AG09309 (cell line): Measurements from ENCODE around the gene TNFRSF12A.

Experiments used
- DNase-seq: peaks from one replicate; pipeline ENCODE4 v3.0.0-alpha.2; 2010; ENCODE audit warnings: low read depth
- H3K4me3 ChIP-seq: 2 replicates; pipeline ENCODE4 v1.5.1; 2011; ENCODE audit warnings: mild to moderate bottlenecking, low read depth, low read length, moderate library complexity; ENCODE audit not compliant: control insufficient read depth
- TF ChIP-seq, protein P1 (sequence below): IDR thresholded peaks from 2 replicates; pipeline ENCODE4 v1.5.1; 2011; ENCODE audit warnings: mild to moderate bottlenecking, low read depth, low read length, inconsistent platforms; ENCODE audit not compliant: insufficient read depth, control insufficient read depth; ENCODE audit errors: missing control alignments

Gene TNFRSF12A

DNA sequence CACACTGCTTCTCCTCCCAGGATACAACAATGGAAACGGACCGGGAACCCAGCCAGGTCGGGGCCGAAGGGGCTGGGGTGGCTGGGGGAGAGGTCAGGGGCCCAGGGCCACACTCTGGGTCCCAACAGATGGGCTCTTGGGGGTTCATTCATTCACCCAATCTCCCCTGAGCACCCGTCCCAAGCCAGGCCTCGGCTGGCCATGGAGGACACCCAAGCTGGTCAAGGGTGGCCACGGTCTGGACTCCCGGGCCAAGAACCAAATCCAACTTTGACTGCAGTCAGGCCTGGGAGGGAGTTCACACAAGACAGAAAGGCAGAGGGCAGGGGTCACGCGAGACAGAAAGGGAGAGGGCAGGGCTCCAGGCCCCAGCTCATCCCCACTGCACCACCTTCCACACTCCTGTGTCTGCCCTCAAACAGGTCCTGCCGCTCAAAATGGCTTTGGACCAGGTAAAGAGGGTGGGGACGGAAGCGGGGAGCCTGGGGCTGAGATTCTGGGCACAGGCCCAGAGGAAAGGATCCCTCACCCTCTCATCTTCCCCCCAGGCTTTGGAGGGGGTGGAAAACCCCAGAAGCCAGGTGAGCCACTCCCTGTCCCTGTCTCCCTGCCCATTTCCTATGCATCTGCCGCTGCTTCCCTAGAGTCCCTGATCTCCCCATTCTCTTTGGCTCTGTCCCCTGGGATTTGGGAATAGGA, 27.6 kb upstream of the TNFRSF12A start:
- no peak overlapping the region for H3K4me3 ChIP-seq
- TF ChIP-seq, protein P1, sequence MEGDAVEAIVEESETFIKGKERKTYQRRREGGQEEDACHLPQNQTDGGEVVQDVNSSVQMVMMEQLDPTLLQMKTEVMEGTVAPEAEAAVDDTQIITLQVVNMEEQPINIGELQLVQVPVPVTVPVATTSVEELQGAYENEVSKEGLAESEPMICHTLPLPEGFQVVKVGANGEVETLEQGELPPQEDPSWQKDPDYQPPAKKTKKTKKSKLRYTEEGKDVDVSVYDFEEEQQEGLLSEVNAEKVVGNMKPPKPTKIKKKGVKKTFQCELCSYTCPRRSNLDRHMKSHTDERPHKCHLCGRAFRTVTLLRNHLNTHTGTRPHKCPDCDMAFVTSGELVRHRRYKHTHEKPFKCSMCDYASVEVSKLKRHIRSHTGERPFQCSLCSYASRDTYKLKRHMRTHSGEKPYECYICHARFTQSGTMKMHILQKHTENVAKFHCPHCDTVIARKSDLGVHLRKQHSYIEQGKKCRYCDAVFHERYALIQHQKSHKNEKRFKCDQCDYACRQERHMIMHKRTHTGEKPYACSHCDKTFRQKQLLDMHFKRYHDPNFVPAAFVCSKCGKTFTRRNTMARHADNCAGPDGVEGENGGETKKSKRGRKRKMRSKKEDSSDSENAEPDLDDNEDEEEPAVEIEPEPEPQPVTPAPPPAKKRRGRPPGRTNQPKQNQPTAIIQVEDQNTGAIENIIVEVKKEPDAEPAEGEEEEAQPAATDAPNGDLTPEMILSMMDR: no peak

DNA sequence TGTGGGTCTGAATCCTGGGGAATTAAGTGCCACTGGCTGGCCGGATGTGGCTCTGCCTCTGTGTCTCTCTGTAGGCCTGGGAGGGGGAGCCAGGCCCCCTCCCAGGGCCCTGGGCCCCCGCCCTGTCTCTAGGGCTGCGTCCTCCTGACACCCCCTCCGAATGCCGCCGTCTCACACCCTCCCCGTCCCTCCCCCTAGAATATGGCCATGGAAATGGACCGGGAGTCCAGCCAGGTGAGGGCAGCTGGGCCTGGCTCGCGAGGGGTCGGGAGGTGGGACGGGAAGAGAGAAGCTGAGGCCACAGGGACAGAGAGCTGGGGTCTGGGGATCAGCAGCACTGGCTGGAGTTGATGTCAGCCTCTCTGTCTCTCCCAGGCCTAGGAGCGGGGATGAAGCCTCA, 23.9 kb upstream of the TNFRSF12A start:
- no peak overlapping the region for H3K4me3 ChIP-seq
- TF ChIP-seq, protein P1: no peak
- DNase-seq: no peak

More for the DNA sequence above, 27.6 kb upstream of the TNFRSF12A start:
- no peak for DNase-seq

DNA sequence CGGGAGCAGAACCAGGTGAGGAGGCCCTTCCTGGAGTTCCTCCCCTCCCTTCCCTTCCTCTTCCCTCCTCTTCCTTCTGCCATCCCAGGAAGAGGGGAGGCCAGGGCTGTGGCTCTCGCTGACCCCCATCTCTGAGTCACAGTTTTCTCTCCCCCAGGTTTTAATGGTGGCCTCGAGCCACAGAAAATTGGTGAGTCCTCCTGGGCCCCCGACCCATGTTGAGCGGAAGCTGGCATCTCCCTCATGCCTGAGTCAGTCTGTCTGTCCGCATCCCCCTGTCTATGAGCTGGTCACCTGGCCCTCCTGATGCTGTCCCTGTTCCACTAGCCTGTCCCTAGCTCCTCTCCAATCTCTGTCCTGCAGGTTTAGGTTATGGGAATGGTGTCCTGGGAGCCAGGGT, 20.2 kb upstream of the TNFRSF12A start:
- H3K4me3 ChIP-seq: no peak overlapping the region
- no peak for DNase-seq
- TF ChIP-seq, protein P1: no peak

DNA sequence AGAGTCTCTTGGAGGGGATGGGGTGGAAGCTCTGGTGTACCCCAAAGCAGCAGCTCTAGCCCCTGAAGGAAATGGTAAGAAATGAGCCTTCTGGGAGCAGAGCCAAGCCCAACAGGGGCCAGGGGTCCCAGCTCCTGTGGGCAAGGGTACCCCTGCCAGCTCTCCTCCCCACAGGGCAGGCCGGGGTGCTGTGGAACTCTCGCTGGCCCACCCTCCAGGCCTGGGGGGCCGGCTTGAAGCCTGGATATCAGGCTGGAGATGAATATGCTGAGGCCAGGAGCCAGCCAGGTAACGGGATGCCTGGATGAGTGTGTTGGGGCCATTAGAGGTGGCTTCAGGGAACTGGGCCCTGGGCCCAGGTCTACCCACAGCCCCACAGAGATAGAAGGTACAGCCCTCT, 19.6 kb upstream of the TNFRSF12A start:
- TF ChIP-seq, protein P1: no peak
- no peak overlapping the region for H3K4me3 ChIP-seq
- DNase-seq: no peak

DNA sequence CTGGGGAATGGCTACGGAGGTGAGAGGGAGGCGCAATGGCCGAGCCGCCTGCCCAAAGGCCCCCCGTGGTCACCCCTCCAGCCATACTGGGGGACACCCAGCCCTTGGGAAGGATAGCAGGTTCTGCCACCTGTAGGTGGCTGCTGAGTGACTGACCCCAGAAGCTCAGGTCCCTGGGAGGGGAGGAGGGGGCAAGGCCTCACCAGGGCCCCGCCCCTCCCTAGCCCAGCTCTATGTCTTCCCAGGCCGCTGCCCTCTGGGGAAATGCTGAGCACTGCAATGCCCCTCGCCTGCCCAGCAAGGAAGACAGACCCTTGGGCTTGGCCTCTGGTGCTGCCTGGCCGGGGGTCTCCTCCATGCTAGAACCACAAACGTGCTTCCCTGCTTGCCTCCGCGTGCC, 18.9 kb upstream of the TNFRSF12A start:
- TF ChIP-seq, protein P1: no peak

DNA sequence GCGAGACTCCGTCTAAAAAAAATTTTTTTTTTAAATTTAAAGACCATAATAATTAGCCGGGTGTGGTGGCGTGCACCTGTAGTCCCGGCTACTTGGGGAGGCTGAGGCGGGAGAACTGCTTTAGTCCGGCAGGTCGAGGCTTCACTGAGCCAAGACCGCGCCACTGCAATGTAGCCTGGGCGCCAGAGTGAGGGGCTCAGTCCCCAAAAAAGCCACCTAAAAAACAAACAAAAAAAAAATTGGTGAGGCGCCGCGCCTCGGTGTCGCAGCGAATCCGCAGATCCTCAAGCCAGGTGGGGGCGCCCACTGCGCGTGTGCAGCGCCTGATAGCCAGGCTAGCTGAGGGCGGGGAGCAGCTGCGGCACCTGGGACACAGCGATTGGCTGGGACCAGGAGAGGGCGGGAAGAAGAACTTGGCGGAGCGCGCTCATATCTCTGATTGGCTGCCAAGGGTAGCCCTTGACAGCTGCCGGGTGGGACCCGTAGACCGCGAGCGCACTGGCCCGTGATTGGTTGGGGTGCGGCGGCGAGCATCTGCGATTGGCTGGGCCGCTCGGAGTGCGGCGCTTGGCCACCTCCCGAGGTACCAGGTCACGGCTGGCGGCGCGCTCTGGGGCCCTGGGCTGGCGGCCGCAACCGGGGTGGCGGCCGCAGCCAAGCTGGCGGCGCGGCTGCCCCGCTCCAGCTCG, 16.4 kb upstream of the TNFRSF12A start:
- TF ChIP-seq, protein P1: peak; percentile 50
- peak; percentile 88 for DNase-seq
- H3K4me3 ChIP-seq: no peak overlapping the region

More for the DNA sequence above, 18.9 kb upstream of the TNFRSF12A start:
- no peak overlapping the region for H3K4me3 ChIP-seq
- DNase-seq: no peak
